Measurements from ENCODE around the gene IL9.

- TF ChIP-seq CTCF (conservative IDR thresholded peaks at IDR 0.05; ENCODE audit: low read depth, low read length) (no peak), EZH2 (IDR thresholded peaks at IDR 0.05; ENCODE audit: borderline replicate concordance, low read depth, low read length, poor library complexity, severe bottlenecking) (no peak)
Observed at GRCh38 chr5:135891268-135891667, 4.4 kb downstream of the IL9 start.

All from A673 (cell line).